SHP77 treated with DMSO at 0.1 percent for 48 hours (cell line): Measurements from ENCODE around the gene SEMA3B.

ENCODE experiments used
- DNase-seq: peaks from one replicate; lab custom pipeline; 2025; lab: John Stamatoyannopoulos, UW

SEMA3B gene

GRCh38 chr3:50317300-50317699 lies 48.4 kb downstream of the SEMA3B start:
- DNase-seq = no peak

- no peak for DNase-seq
These were observed 49.2 kb downstream of the SEMA3B start for GRCh38 chr3:50318163-50318562.

GRCh38 chr3:50318615-50319014 lies 49.7 kb downstream of the SEMA3B start:
- DNase-seq = no peak

GRCh38 chr3:50319181-50319893 lies 50.4 kb downstream of the SEMA3B start:
- DNase-seq = no peak

- DNase-seq = no peak
These were observed 51.1 kb downstream of the SEMA3B start for GRCh38 chr3:50319894-50320625.

- DNase-seq = no peak
These were observed 51.9 kb downstream of the SEMA3B start for GRCh38 chr3:50320853-50321335.

GRCh38 chr3:50321336-50322114 lies 52.6 kb downstream of the SEMA3B start:
- DNase-seq = peak; percentile 78

GRCh38 chr3:50322115-50322385 lies 53.1 kb downstream of the SEMA3B start:
- DNase-seq = no peak

- peak; percentile 48 for DNase-seq
These were observed 53.6 kb downstream of the SEMA3B start, which contains the start of gene HYAL2 for GRCh38 chr3:50322386-50323091. HYAL2 (minus strand) TSS chr3:50322745; CDS start chr3:50320489, 2,256 bp downstream.

GRCh38 chr3:50323092-50323600 lies 54.2 kb downstream of the SEMA3B start:
- peak; percentile 18 for DNase-seq

- DNase-seq = no peak
These were observed 54.8 kb downstream of the SEMA3B start for GRCh38 chr3:50323614-50324199.

- no peak for DNase-seq
These were observed 55.6 kb downstream of the SEMA3B start for GRCh38 chr3:50324351-50325112.

- no peak for DNase-seq
These were observed 56.1 kb downstream of the SEMA3B start for GRCh38 chr3:50325113-50325480.

GRCh38 chr3:50325497-50326181 lies 56.7 kb downstream of the SEMA3B start:
- DNase-seq = no peak

GRCh38 chr3:50326182-50326541 lies 57.2 kb downstream of the SEMA3B start:
- no peak for DNase-seq

GRCh38 chr3:50327129-50327528 lies 58.2 kb downstream of the SEMA3B start:
- DNase-seq = no peak
